A549 (cell line): ENCODE data around the gene TXNDC17. TPM values are rescaled to one million over a fixed set of nuclear protein-coding genes. Genes with fewer than 3 reads are reported as not detected.

Source experiments
- ATAC-seq, 2 experiments: fragments of 200-7000 bp in 1 of 2; fragments of >200 bp in 1 of 2; cut with Nextera tagmentation in 1 of 2; cut with Tn5 transposase in 1 of 2; 3 replicates each; pipeline versions ENCODE4 v1.8.0 to v1.9.1; 2018 to 2020; ENCODE audit warnings: mild to moderate bottlenecking in 1 of 2, moderate library complexity in 1 of 2
- CTCF ChIA-PET: fragments of 300-600 bp; sonication (Branson Sonifier 250); formaldehyde crosslinking; extraction: SDS; loops from one replicate; lab custom pipeline; 2021; ENCODE audit warnings: antibody characterized with exemption, inconsistent platforms; lab: Yijun Ruan, JAX
- POLR2A ChIA-PET: fragments of 350-600 bp; formaldehyde crosslinking; extraction: SDS; loops from one replicate; lab custom pipeline; 2021; ENCODE audit warnings: antibody characterized with exemption, inconsistent platforms; lab: Yijun Ruan, JAX
- DNase-seq, 2 experiments: peaks; one replicate each; pipeline versions ENCODE4 v3.0.0 to v3.0.0-alpha.2; 2011 to 2016; ENCODE audit warnings: low read depth in 1 of 2, low spot score in 1 of 2
- FAIRE-seq: peaks from 2 replicates; lab custom pipeline; 2011; peaks lifted over from hg19 to GRCh38; lab: Jason Lieb, UNC
- H3K27ac ChIP-seq, 2 experiments: fragments of >200 bp; sonication (Bioruptor Twin); formaldehyde crosslinking; 3 replicates each; pipeline ENCODE4 v1.5.1; 2016 to 2017
- H3K4me1 ChIP-seq: fragments of >200 bp; sonication (Bioruptor Twin); formaldehyde crosslinking; 3 replicates; pipeline ENCODE4 v1.6.1; 2016
- H3K4me2 ChIP-seq: fragments of >200 bp; sonication (Bioruptor Twin); formaldehyde crosslinking; 3 replicates; pipeline ENCODE4 v1.6.1; 2016
- H3K4me3 ChIP-seq: fragments of >200 bp; sonication (Bioruptor Twin); formaldehyde crosslinking; 3 replicates; pipeline ENCODE4 v1.5.1; 2016
- H3K9me3 ChIP-seq: fragments of >200 bp; sonication (Bioruptor Twin); formaldehyde crosslinking; 3 replicates; pipeline ENCODE4 v1.6.1; 2016
- CEBPB ChIP-seq, 2 experiments: fragments of >200 bp in 1 of 2; sonication (Bioruptor Twin) in 1 of 2; formaldehyde crosslinking in 1 of 2; IDR thresholded peaks; 2 replicates each; pipeline ENCODE4 v1.6.1; 2012 to 2016
- CTCF ChIP-seq: fragments of >200 bp; sonication (Bioruptor Twin); formaldehyde crosslinking; IDR thresholded peaks from 3 replicates; pipeline ENCODE4 v1.5.1; 2016
- EHMT2 ChIP-seq: fragments of 200-600 bp; sonication (generic); IDR thresholded peaks from 2 replicates; pipeline ENCODE4 v1.6.1; 2016; ENCODE audit warnings: antibody characterized with exemption, low read depth, mild to moderate bottlenecking, moderate library complexity
- ESRRA ChIP-seq: fragments of 150-350 bp; IDR thresholded peaks from 2 replicates; pipeline ENCODE4 v1.6.1; 2014; ENCODE audit warnings: mild to moderate bottlenecking, low read length, borderline replicate concordance
- FOSL2 ChIP-seq, 2 experiments: fragments of 450-650 bp in 1 of 2; fragments of >200 bp in 1 of 2; sonication (Bioruptor Twin) in 1 of 2; formaldehyde crosslinking; IDR thresholded peaks; 2 replicates each; pipeline versions ENCODE4 v1.5.0 to v1.6.1; 2016 to 2020; ENCODE audit warnings: mild to moderate bottlenecking in 1 of 2, moderate library complexity in 1 of 2
- HOXA7 ChIP-seq: fragments of 250-450 bp; sonication (Bioruptor Pico); IDR thresholded peaks from 2 replicates; pipeline ENCODE4 v1.5.0; 2020; ENCODE audit warnings: mild to moderate bottlenecking, moderate library complexity
- JUN ChIP-seq, 2 experiments: fragments of >200 bp; sonication (Bioruptor Twin); formaldehyde crosslinking; IDR thresholded peaks; 2 replicates in 1 of 2; 3 replicates in 1 of 2; pipeline ENCODE4 v1.6.1; 2016 to 2017
- KDM1A ChIP-seq: fragments of 200-600 bp; sonication (generic); IDR thresholded peaks from 2 replicates; pipeline ENCODE4 v1.6.1; 2016; ENCODE audit warnings: low read depth, mild to moderate bottlenecking
- KDM5A ChIP-seq: fragments of 200-600 bp; sonication (generic); IDR thresholded peaks from 2 replicates; pipeline ENCODE4 v1.6.1; 2016; ENCODE audit warnings: antibody characterized with exemption, mild to moderate bottlenecking
- MAFK ChIP-seq: fragments of 450-650 bp; IDR thresholded peaks from 2 replicates; pipeline ENCODE4 v1.6.1; 2014; ENCODE audit not compliant: partially characterized antibody
- MYC ChIP-seq: IDR thresholded peaks from 2 replicates; pipeline ENCODE4 v1.6.1; 2012; ENCODE audit warnings: mild to moderate bottlenecking, inconsistent platforms, low read length, improper control_type of control experiment, borderline replicate concordance
- NPAS2 ChIP-seq: fragments of 250-450 bp; sonication (Bioruptor Pico); IDR thresholded peaks from 2 replicates; pipeline ENCODE4 v1.8.0; 2022; ENCODE audit warnings: mild to moderate bottlenecking, moderate library complexity, borderline replicate concordance
- POLR2A ChIP-seq: IDR thresholded peaks from 2 replicates; pipeline ENCODE4 v1.6.1; 2012; ENCODE audit warnings: mild to moderate bottlenecking, low read length
- RAD21 ChIP-seq, 2 experiments: fragments of >200 bp in 1 of 2; sonication (Bioruptor Twin) in 1 of 2; formaldehyde crosslinking in 1 of 2; IDR thresholded peaks in 1 of 2; conservative IDR thresholded peaks in 1 of 2; 2 replicates in 1 of 2; 3 replicates in 1 of 2; pipeline ENCODE4 v1.6.1; 2012 to 2018; ENCODE audit warnings: inconsistent platforms in 1 of 2
- RARB ChIP-seq: fragments of 250-450 bp; sonication (Bioruptor Pico); IDR thresholded peaks from 2 replicates; pipeline ENCODE4 v1.8.0; 2021; ENCODE audit warnings: mild to moderate bottlenecking, moderate library complexity
- RNF2 ChIP-seq: fragments of 200-600 bp; sonication (generic); IDR thresholded peaks from 2 replicates; pipeline ENCODE4 v1.6.1; 2016; ENCODE audit warnings: low read depth, mild to moderate bottlenecking, antibody characterized with exemption, moderate library complexity, borderline replicate concordance
- SMC3 ChIP-seq: fragments of >200 bp; sonication (Bioruptor Twin); formaldehyde crosslinking; IDR thresholded peaks from 3 replicates; pipeline ENCODE4 v1.6.1; 2018; ENCODE audit warnings: inconsistent platforms
- SREBF2 ChIP-seq: fragments of 450-650 bp; IDR thresholded peaks from 2 replicates; pipeline ENCODE4 v1.6.1; 2014; ENCODE audit warnings: mild to moderate bottlenecking, moderate library complexity
- USF2 ChIP-seq: fragments of 450-650 bp; IDR thresholded peaks from 2 replicates; pipeline ENCODE4 v1.6.1; 2014; ENCODE audit warnings: antibody characterized with exemption
- ZFP36 ChIP-seq: fragments of 450-650 bp; IDR thresholded peaks from 2 replicates; pipeline ENCODE4 v1.6.1; 2014; ENCODE audit warnings: borderline replicate concordance; ENCODE audit not compliant: partially characterized antibody
- ZNF302 ChIP-seq: fragments of 250-450 bp; sonication (Bioruptor Pico); IDR thresholded peaks from 2 replicates; pipeline ENCODE4 v1.9.0; 2021; ENCODE audit warnings: inconsistent platforms, mild to moderate bottlenecking, moderate library complexity
- WGBS: methylation state at CpG from one replicate; pipeline ENCODE4 v1.1.6; 2017; ENCODE audit errors: missing lambda C conversion rate; 5-methylcytosine and 5-hydroxymethylcytosine counted together
- polyA plus RNA-seq, 4 experiments: library from polyadenylated mRNA; depleted of rRNA in 3 of 4; stranded (reverse); fragments of >200 nt; fragmentation: RNase III in 1 of 4; extraction: RNeasy Plus Mini Kit Qiagen cat#74134 plus additional on column Dnase treatment in 1 of 4; gene quantifications; 2 replicates in 3 of 4; 3 replicates in 1 of 4; pipeline ENCODE4 v1.2.3, GENCODE V29; 2011 to 2017
- TF ChIP-seq, protein P1 (sequence below): IDR thresholded peaks from 2 replicates; pipeline ENCODE4 v1.6.1; 2012

Gene TXNDC17
- polyA plus RNA-seq, 2 of the 4 experiments (the other 2 are of a cell fraction): 572 to 621 TPM

DNA sequence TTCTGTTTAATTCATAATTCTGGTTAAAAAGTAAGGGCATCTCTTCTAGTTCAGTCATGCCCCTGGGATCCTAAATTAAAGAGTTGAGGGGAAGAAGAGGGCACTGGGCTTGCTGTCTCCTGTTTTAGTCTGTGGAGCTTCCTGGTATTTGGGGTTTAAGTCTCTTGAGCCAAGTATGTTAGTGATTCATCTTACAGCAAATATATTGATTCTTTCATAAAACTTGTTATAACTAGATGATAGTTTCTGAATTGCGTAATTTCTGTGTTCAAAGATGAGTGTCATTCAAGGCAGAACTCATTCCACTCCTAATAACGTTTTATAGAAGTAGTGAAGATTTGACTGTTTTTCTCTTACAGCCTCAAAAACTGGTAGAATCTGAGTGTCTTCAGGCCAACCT lies 1.7 kb downstream of the TXNDC17 start:
- POLR2A ChIA-PET: no interaction called here
- no peak for FAIRE-seq
- TF ChIP-seq EHMT2 (no peak), KDM1A (no peak), ZFP36 (no peak), JUN (IDR thresholded peaks at IDR 0.05) (no peak), HOXA7 (CRISPR knock-in tag) (0 out of 2 replicates have a peak, but pooled peaks have one; percentile 4), POLR2A (no peak), USF2 (no peak), CEBPB (IDR thresholded peaks at IDR 0.05) (peak; percentile 65 to 79; a peak in 3 of 4 replicates), SREBF2 (no peak), NPAS2 (no peak), SMC3 (no peak), ESRRA (no peak), RNF2 (no peak), MYC (no peak), ZNF302 (CRISPR knock-in tag) (no peak), RARB (CRISPR knock-in tag) (0 out of 2 replicates have a peak, but pooled peaks have one; percentile 23), FOSL2 (IDR thresholded peaks at IDR 0.05) (no peak), FOSL2 (CRISPR knock-in tag; IDR thresholded peaks at IDR 0.05) (peak; percentile 17; the same call in 1 of the 2 replicates)
- TF ChIP-seq, protein P1, sequence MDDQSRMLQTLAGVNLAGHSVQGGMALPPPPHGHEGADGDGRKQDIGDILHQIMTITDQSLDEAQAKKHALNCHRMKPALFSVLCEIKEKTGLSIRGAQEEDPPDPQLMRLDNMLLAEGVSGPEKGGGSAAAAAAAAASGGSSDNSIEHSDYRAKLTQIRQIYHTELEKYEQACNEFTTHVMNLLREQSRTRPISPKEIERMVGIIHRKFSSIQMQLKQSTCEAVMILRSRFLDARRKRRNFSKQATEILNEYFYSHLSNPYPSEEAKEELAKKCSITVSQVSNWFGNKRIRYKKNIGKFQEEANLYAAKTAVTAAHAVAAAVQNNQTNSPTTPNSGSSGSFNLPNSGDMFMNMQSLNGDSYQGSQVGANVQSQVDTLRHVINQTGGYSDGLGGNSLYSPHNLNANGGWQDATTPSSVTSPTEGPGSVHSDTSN: no peak
- DNase-seq: no peak
- 63% methylated on average over 2 of the region's 2 CpGs for WGBS
- Histone ChIP-seq H3K4me1 (peaks cover 22% of the 10 kb centered on the region), H3K9me3 (no peaks in the 10 kb centered on the region), H3K4me2 (peak overlapping the region; percentile 87), H3K27ac (no peak overlapping the region), H3K4me3 (no peak overlapping the region)
- CTCF ChIA-PET: interaction anchor here (1.0 to 5.8 kb wide), 4 partner anchors 24 to 269 kb away, joined by 3 to 42 read pairs (median 4); no protein-coding TSS in a partner anchor
- no peak for ATAC-seq

GRCh38 chr17:6643451-6644125 lies 2.7 kb downstream of the TXNDC17 start:
- no peak overlapping the region for H3K4me2 ChIP-seq
- 96% methylated on average over 5 of the region's 5 CpGs for WGBS
- ChIA-PET CTCF (interaction anchor here (0.6 to 5.8 kb wide), 4 partner anchors 23 to 173 kb away, joined by 3 to 42 read pairs (median 4); no protein-coding TSS in a partner anchor), POLR2A (interaction anchor here (0.6 kb wide), 1 partner anchor 39 kb away, joined by 6 read pairs; no protein-coding TSS in a partner anchor)
- DNase-seq (no peak), ATAC-seq (no peak), FAIRE-seq (no peak)
- H3K4me3 ChIP-seq: no peak overlapping the region
- no peak for TF ChIP-seq ZFP36
- peak; percentile 30; the same call in 1 of the 2 replicates for TF ChIP-seq HOXA7 (CRISPR knock-in tag)
- H3K4me1 ChIP-seq: peaks cover 21% of the 10 kb centered on the region
- H3K9me3 ChIP-seq: no peaks in the 10 kb centered on the region
- no peak overlapping the region for H3K27ac ChIP-seq

- Histone ChIP-seq H3K4me1 (peaks cover 19% of the 10 kb centered on the region; the same call in 2 of the 3 replicates), H3K27ac (no peak overlapping the region), H3K4me3 (no peak overlapping the region), H3K4me2 (no peak overlapping the region), H3K9me3 (no peaks in the 10 kb centered on the region)
- CTCF ChIA-PET: interaction anchor here (0.6 to 3.5 kb wide), 18 partner anchors 9 to 375 kb away, joined by 3 to 36 read pairs (median 4); partner anchors contain the start of gene KIAA0753
- TF ChIP-seq CEBPB (IDR thresholded peaks at IDR 0.05): no peak
- TF ChIP-seq SMC3: peak; percentile 42; the same call in 2 of the 3 replicates
- TF ChIP-seq KDM5A: no peak
- TF ChIP-seq CTCF: peak; percentile 61
- TF ChIP-seq MAFK: no peak
- TF ChIP-seq RAD21 (conservative IDR thresholded peaks at IDR 0.05 in 1 of 2, IDR thresholded peaks at IDR 0.05 in 1 of 2): peak; percentile 68 to 76
- peak; percentile 60 to 76 for DNase-seq
- POLR2A ChIA-PET: interaction anchor here (0.5 kb wide), 1 partner anchor 205 kb away, joined by 3 read pairs; no protein-coding TSS in a partner anchor
- ATAC-seq: peak; percentile 45 to 54; a peak in 4 of 6 replicates
- FAIRE-seq: peak; percentile 28
Measured at GRCh38 chr17:6648181-6648580, 7.3 kb downstream of the TXNDC17 start.
